NCI-H2107 (cell line): ENCODE measurements around the gene KPNA1.
A peak's percentile ranks its signal among the peaks of the same experiment; 100 is the strongest.

Source experiments
- DNase-seq: peaks from one replicate; lab custom pipeline; 2025; lab: John Stamatoyannopoulos, UW

KPNA1 gene

GRCh38 chr3:122382888-122383666, 131.7 kb downstream of the KPNA1 start, which contains the start of gene MIX23:
Gene MIX23 (minus strand): TSS chr3:122383231. CDS start chr3:122383224, 7 bp downstream.
- DNase-seq = peak; percentile 82

- DNase-seq = no peak
These were observed 136.8 kb downstream of the KPNA1 start for GRCh38 chr3:122377975-122378374.

GRCh38 chr3:122374034-122374433, 140.7 kb downstream of the KPNA1 start:
- DNase-seq = no peak
